Aorta (tissue), 5 donors: ENCODE data around the gene TMUB1. TPM values are rescaled to one million over a fixed set of nuclear protein-coding genes. Genes with fewer than 3 reads are reported as not detected.
A peak's percentile ranks its signal among the peaks of the same experiment; 100 is the strongest.

ENCODE experiments used
- ATAC-seq: fragments of 200-7000 bp; cut with Tn5 transposase; one replicate; pipeline ENCODE4 v1.9.1; 2022; ENCODE audit warnings: moderate library complexity; ENCODE audit not compliant: low FRiP score
- DNase-seq, 2 donors: peaks; one replicate each; pipeline ENCODE4 v3.0.0-alpha.2; 2020
- H3K27ac ChIP-seq, 2 donors: one replicate each; pipeline ENCODE4 v1.5.1; 2013; ENCODE audit warnings: low read length in 2 of 2, mild to moderate bottlenecking in 2 of 2, moderate library complexity in 2 of 2, control low read depth in 1 of 2, inconsistent platforms in 1 of 2, low read depth in 1 of 2
- H3K27me3 ChIP-seq, 2 donors: one replicate each; pipeline ENCODE4 v1.6.1; 2013; ENCODE audit warnings: control low read depth in 1 of 2, low read length in 1 of 2, mild to moderate bottlenecking in 1 of 2, moderate library complexity in 1 of 2; ENCODE audit not compliant: insufficient read depth in 2 of 2, control insufficient read depth in 1 of 2
- H3K36me3 ChIP-seq, 2 donors: one replicate each; pipeline ENCODE4 v1.6.1; 2013; ENCODE audit warnings: control low read depth in 1 of 2, low read length in 1 of 2, mild to moderate bottlenecking in 1 of 2; ENCODE audit not compliant: insufficient read depth in 2 of 2, control insufficient read depth in 1 of 2
- H3K4me1 ChIP-seq, 2 donors: one replicate each; pipeline ENCODE4 v1.6.1; 2013; ENCODE audit warnings: low read length in 2 of 2, control low read depth in 1 of 2, mild to moderate bottlenecking in 1 of 2, moderate library complexity in 1 of 2; ENCODE audit not compliant: insufficient read depth in 2 of 2, control insufficient read depth in 1 of 2
- H3K4me3 ChIP-seq, 2 donors: one replicate each; pipeline ENCODE4 v1.5.1; 2013; ENCODE audit warnings: low read length in 2 of 2, control low read depth in 1 of 2, mild to moderate bottlenecking in 1 of 2
- H3K9me3 ChIP-seq: one replicate; pipeline ENCODE4 v1.6.1; 2013; ENCODE audit warnings: mild to moderate bottlenecking, low read length; ENCODE audit not compliant: control insufficient read depth
- WGBS, 2 donors: extraction: QIAGEN DNeasy Blood & Tissue Kit; methylation state at CpG; one replicate each; pipeline ENCODE4 v1.1.7; 2013; 5-methylcytosine and 5-hydroxymethylcytosine counted together
- intact Hi-C, 2 donors: fragments of 100-400 bp; cut with DNase I; formaldehyde crosslinking; loops; one replicate each; pipeline versions ENCODE4 v1.14.2 to v1.15.0; 2022
- polyA plus RNA-seq, 2 donors: library from polyadenylated mRNA; stranded (reverse); fragments of 200-250 nt; gene quantifications; one replicate each; pipeline ENCODE4 v1.2.3, GENCODE V29; 2013
- total RNA-seq, 2 donors: library from RNA; stranded (reverse); fragmentation: NEBNext Ultra II Directional; extraction: Animal tissue kit (Norgen Biotek cat#: 25700); gene quantifications; one replicate each; pipeline ENCODE4 v1.2.1, GENCODE V29; 2021
- donor health status: healthy with polysubstance abuse.
- donor health status: Bipolar disorder and iron deficiency.
- donor health status: DM: no; HTN: no; CAD: no.
- donor health status: DM: no; HTN: no; CAD: no.
- donor health status: DM: yes; HTN: yes; CAD: no.

TMUB1 gene
- total and polyA plus RNA-seq, 4 donors = 19.0 to 72.4 (median 33.3) TPM

DNA sequence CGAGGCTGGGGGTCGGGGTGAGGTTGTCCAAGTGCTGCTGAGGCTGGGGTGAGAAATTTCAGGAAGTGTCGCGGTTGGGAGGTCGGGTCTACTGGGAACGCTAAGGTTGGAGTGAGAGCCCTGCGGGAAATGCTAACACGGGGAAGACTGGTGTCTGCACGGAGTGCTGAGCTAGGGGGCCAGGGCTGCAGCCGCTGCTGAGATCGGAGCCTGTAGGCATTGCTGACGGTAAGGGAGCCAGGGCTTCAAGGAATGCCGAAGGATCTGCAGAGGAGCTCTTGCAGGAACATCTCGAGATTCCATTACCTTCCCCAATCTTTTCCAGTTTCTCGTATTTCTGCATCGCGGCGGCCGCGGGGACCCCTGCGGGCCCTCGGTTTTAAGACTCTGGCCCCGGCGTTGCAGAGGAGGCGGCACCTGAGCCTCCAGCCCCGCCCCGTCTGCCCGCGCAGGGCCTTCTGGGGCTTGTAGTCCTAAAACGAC, 25.7 kb downstream of the TMUB1 start, which contains the start of gene CDK5:
Gene CDK5, minus strand, starts transcription at position 392 of the 483 bp plus-strand sequence. Its CDS starts 49 bp downstream, at position 343.
- DNase-seq = no peak
- intact Hi-C loops = no loop called here
- Histone ChIP-seq H3K36me3 (no peaks in the 10 kb centered on the region), H3K4me1 (no peaks in the 10 kb centered on the region), H3K27ac (peak within 1 kb of the TSS; percentile 28 to 93), H3K9me3 (no peaks in the 10 kb centered on the region), H3K27me3 (no peaks in the 10 kb centered on the region), H3K4me3 (peak within 1 kb of the TSS; percentile 54 to 75)
- WGBS, 2 donors = 0 to 1% methylated on average over 30 of the region's 30 CpGs
- no peak for ATAC-seq

DNA sequence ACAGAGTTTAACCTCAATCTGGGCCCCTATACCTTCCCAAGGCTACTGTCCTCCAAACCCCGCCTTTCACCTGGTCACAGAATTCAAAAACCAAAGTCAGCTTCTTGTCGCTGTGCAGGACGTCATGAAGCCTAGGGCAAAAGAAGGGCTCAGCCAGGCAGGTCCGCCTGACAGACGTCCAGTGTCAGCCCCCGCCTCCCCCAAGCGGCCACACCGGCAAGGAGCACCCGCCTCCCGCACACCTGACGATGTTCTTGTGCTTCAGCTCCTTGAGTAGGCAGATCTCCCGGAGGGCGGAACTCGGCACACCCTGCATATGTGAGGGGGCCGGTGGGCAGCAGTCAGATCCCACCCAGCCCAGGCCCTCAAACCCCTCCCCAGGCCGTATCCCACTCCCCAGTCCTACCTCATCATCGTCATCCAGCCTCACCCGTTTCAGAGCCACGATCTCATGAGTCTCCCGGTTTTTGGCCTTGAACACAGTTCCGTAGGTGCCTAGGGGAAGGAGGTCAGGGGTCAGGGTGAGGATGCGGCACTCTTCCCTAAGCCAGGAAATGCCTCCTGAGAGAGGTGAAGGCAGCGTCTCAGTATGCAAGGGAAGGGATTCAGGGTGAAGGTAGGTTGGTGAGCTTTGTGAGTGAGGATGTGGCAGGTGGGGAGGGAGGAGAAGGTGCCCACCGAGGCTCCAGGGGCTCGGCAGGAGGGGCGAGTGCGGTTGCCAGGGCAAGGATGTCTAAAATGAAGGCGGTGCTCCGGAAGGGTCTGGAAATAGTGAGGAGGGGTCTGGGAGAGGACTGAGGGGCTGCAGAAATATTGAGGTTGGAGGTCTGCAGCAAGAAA, 26.4 kb downstream of the TMUB1 start:
- intact Hi-C loops = no loop called here
- peak overlapping the region; percentile 23 to 60 for H3K4me3 ChIP-seq
- no peaks in the 10 kb centered on the region for H3K36me3 ChIP-seq
- no peaks in the 10 kb centered on the region for H3K4me1 ChIP-seq
- no peak overlapping the region for H3K27ac ChIP-seq
- no peak for ATAC-seq
- H3K27me3 ChIP-seq = no peaks in the 10 kb centered on the region
- DNase-seq = no peak
- H3K9me3 ChIP-seq = no peaks in the 10 kb centered on the region
- WGBS, 2 donors = 32 to 33% methylated on average over 29 of the region's 29 CpGs

DNA sequence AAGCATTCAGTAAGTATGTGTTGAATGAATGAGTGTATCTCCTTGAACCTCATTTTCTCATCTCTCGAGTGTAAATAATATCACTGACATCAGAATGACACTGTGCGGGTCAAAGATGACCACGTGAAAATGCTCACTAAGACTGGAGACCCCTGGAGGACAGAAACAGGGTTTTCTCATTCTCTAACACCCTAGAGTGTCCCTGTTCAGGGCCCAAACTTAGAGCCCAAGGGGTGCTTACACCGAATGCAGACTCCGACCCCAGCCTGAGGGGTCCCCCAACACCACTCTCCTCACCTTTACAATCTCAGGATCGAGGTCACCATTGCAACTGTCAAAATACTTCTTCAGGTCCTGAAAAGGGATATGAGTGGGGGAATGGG, 27.0 kb downstream of the TMUB1 start:
- WGBS, 2 donors = 88 to 91% methylated on average over 6 of the region's 6 CpGs
- no peak for ATAC-seq
- intact Hi-C loops = no loop called here

DNA sequence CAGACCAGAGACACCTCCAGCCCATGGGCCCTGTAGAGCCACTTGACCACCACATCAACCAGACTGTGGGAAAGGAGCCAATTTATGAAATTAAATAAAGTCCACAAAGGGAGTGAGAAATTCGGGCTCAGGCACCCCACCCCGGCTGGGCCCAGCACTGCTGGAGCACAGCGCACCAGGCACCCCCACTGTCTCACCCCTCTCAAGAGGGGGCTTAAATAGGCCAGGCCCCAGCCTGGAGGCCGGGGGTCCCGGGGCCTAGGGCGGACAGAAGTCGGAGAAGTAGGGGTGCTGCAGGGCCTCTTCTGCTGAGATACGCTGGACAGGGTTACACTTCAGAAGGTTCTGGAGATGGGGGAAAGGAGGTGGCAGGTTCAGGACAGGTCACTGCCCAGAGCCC, 29.5 kb downstream of the TMUB1 start:
- no peak overlapping the region for H3K4me3 ChIP-seq
- H3K4me1 ChIP-seq = no peaks in the 10 kb centered on the region
- H3K36me3 ChIP-seq = no peaks in the 10 kb centered on the region
- intact Hi-C loops = no loop called here
- no peak overlapping the region for H3K27ac ChIP-seq
- no peaks in the 10 kb centered on the region for H3K9me3 ChIP-seq
- WGBS, 2 donors = 85 to 89% methylated on average over 8 of the region's 8 CpGs
- no peaks in the 10 kb centered on the region for H3K27me3 ChIP-seq
- ATAC-seq = no peak
- no peak for DNase-seq

More for the DNA sequence above, 27.0 kb downstream of the TMUB1 start:
- no peak for DNase-seq
- H3K27me3 ChIP-seq = no peaks in the 10 kb centered on the region
- no peaks in the 10 kb centered on the region for H3K4me1 ChIP-seq
- no peak overlapping the region for H3K27ac ChIP-seq
- H3K9me3 ChIP-seq = no peaks in the 10 kb centered on the region
- no peaks in the 10 kb centered on the region for H3K36me3 ChIP-seq
- H3K4me3 ChIP-seq = no peak overlapping the region

DNA sequence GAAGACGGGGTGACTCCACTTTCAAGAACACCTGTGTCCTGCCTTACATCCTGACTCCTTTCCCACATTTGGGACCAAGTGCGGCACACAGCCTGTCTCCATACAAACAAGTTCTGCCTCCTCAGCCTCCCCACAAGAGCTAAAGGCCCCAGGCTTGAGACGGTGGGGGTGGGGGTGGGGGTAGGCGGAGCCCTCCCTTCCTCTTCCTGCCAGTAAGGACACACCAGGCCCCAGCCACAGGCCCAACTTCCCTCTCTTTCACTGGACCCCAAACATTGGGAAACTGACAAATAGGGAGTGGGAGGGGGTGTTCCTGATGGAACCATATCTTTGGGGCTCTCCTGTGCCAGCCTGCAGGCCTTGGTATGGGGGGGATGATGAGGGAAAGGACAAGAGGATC, 30.2 kb downstream of the TMUB1 start:
- 83 to 85% methylated on average over 4 of the region's 4 CpGs for WGBS, 2 donors
- Histone ChIP-seq H3K4me1 (no peaks in the 10 kb centered on the region), H3K36me3 (no peaks in the 10 kb centered on the region), H3K4me3 (no peak overlapping the region), H3K27ac (no peak overlapping the region), H3K27me3 (no peaks in the 10 kb centered on the region), H3K9me3 (no peaks in the 10 kb centered on the region)
- DNase-seq (no peak), ATAC-seq (no peak)
- intact Hi-C loops = no loop called here

DNA sequence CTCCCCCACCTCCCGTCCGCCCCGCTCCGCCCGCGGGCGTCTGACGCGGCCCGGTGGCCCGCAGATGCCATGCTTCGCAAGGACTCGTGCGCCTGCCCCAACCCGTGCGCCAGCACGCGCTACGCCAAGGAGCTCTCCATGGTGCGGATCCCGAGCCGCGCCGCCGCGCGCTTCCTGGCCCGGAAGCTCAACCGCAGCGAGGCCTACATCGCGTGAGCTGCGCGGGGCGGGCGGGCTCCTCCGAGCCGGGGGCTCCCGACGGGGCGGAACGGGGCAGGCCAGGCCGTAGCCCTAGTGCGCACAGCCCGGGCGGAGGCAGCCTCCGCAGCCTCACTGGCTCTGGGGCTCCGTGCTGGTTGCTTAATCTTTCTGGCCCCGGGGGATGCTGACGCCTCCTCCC, 32.2 kb downstream of the TMUB1 start:
- Histone ChIP-seq H3K27ac (no peak overlapping the region), H3K4me3 (no peak overlapping the region), H3K36me3 (no peaks in the 10 kb centered on the region), H3K27me3 (no peaks in the 10 kb centered on the region), H3K4me1 (no peaks in the 10 kb centered on the region), H3K9me3 (no peaks in the 10 kb centered on the region)
- DNase-seq (peak; percentile 73 to 90), ATAC-seq (peak; percentile 63)
- WGBS, 2 donors = 1 to 2% methylated on average over 31 to 50 of the region's 50 CpGs
- intact Hi-C loops = no loop called here

DNA sequence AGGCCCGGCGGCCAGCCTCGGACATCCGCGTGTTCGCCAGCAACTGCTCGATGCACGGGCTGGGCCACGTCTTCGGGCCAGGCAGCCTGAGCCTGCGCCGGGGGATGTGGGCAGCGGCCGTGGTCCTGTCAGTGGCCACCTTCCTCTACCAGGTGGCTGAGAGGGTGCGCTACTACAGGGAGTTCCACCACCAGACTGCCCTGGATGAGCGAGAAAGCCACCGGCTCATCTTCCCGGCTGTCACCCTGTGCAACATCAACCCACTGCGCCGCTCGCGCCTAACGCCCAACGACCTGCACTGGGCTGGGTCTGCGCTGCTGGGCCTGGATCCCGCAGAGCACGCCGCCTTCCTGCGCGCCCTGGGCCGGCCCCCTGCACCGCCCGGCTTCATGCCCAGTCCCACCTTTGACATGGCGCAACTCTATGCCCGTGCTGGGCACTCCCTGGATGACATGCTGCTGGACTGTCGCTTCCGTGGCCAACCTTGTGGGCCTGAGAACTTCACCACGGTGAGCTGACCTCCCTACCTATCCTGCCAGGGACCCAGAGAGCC, 34.3 kb downstream of the TMUB1 start:
- DNase-seq (no peak), ATAC-seq (no peak)
- H3K36me3 ChIP-seq = no peaks in the 10 kb centered on the region
- no peaks in the 10 kb centered on the region for H3K9me3 ChIP-seq
- no peak overlapping the region for H3K4me3 ChIP-seq
- H3K4me1 ChIP-seq = no peaks in the 10 kb centered on the region
- no peak overlapping the region for H3K27ac ChIP-seq
- intact Hi-C loops = no loop called here
- WGBS, 2 donors = 90% methylated on average over 36 to 38 of the region's 38 CpGs
- H3K27me3 ChIP-seq = no peaks in the 10 kb centered on the region

DNA sequence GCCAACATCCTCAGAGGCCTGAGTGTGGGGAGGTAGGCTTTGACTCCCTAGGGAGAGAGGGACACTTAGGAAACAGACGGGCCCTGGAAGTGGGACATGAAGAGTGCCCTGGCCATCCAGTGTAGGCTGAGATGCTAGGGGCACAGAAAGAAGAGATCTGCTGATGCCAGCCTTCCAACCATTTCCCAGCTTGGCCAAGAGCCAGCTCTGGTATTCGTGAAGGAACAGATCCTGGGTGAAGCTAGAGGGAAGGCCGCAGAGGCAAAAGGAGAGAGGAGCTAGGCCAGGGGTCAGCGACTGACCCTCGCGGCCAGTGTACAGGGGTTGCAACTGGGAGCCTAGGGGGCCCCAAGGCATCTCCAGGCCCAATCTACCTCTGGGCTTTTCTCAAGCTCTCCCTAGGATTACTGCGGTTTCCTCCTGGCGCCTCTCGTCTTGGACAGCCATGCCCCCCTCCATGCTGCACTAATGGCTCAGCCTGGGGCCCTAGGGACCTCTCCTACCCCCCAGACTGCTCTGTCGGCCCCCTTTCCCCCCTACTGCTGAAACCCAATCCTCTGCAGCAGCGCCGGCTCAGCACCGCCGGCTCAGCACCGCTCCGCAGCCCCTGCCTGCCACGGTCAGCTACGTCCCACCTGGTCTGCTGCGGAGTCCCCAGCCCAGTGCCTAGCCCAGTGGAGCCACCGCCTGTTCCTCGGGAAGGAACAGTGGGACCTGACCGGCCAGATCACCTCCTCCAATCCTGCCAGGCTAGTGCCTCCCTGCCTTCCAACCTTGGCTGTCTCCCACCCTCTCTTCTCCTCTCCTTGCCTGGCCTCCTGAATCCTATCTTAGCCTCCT, 35.1 kb downstream of the TMUB1 start, which contains the start of gene ASIC3:
Gene ASIC3, plus strand, starts transcription at position 556 of the 840 bp plus-strand sequence. CDS start 355 bp downstream, outside the sequence.
- H3K27me3 ChIP-seq = no peaks in the 10 kb centered on the region
- intact Hi-C loops = no loop called here
- H3K27ac ChIP-seq = no peak within 1 kb of the TSS
- H3K4me1 ChIP-seq = no peaks in the 10 kb centered on the region
- ATAC-seq (no peak), DNase-seq (no peak)
- H3K4me3 ChIP-seq = no peak within 1 kb of the TSS
- WGBS, 2 donors = 70 to 73% methylated on average over 22 of the region's 22 CpGs
- no peaks in the 10 kb centered on the region for H3K36me3 ChIP-seq
- no peaks in the 10 kb centered on the region for H3K9me3 ChIP-seq
